Omental fat pad (tissue), 4 donors: Measurements from ENCODE around the gene ADNP. TPM values are rescaled to one million over a fixed set of nuclear protein-coding genes. Genes with fewer than 3 reads are reported as not detected.
"Not testable (repeated sequence)": the region's sequence is repeated elsewhere in the genome, so short reads cannot be mapped to it uniquely, and the experiment has no call there.

Source experiments
- ATAC-seq: fragments of 150-250 bp; one replicate; pipeline ENCODE4 v1.9.1; 2016; ENCODE audit warnings: mild to moderate bottlenecking, moderate library complexity; ENCODE audit not compliant: low FRiP score
- DNase-seq: peaks from one replicate; pipeline ENCODE4 v3.0.0-alpha.2; 2019; ENCODE audit warnings: low spot score
- CTCF ChIP-seq, 3 donors: fragments of 450-650 bp; IDR thresholded peaks; one replicate each; pipeline ENCODE4 v1.5.1; 2016 to 2017; ENCODE audit warnings: antibody characterized with exemption in 3 of 3, mild to moderate bottlenecking in 3 of 3, moderate library complexity in 2 of 3
- total RNA-seq, 4 donors: library from RNA; depleted of rRNA; stranded (reverse); fragments of >200 nt; gene quantifications; one replicate each; pipeline ENCODE4 v1.1.0, GENCODE V29; 2016

Gene ADNP
- 10 to 100 TPM; 42.2 to 65.9 (median 47.3) TPM for total RNA-seq

- peak; percentile 93 for ATAC-seq
- peak in 2 of 3 donors; percentile 9 to 41 for TF ChIP-seq CTCF (IDR thresholded peaks at IDR 0.05)
- DNase-seq = peak; percentile 92
These were observed at the start of gene ADNP for GRCh38 chr20:50931306-50932015. TSS of gene ADNP (minus strand) at chr20:50931437. CDS start at chr20:50903996, 27,441 bp downstream.

- TF ChIP-seq CTCF (IDR thresholded peaks at IDR 0.05) = no peak
- ATAC-seq = peak; percentile 64
- no peak for DNase-seq
These were observed 48.9 kb upstream of the ADNP start for GRCh38 chr20:50980071-50980681.

GRCh38 chr20:50978533-50978932, 47.3 kb upstream of the ADNP start:
- not testable (repeated sequence) for DNase-seq, ATAC-seq

GRCh38 chr20:50977066-50978021, 46.1 kb upstream of the ADNP start:
- DNase-seq (no peak), ATAC-seq (no peak)
- no peak for TF ChIP-seq CTCF (IDR thresholded peaks at IDR 0.05)

- ATAC-seq (no peak), DNase-seq (no peak)
- TF ChIP-seq CTCF (IDR thresholded peaks at IDR 0.05) = no peak
These were observed 44.6 kb upstream of the ADNP start for GRCh38 chr20:50975701-50976330.

GRCh38 chr20:50969912-50970311, 38.7 kb upstream of the ADNP start:
- DNase-seq = no peak
- ATAC-seq = no peak
- no peak for TF ChIP-seq CTCF (IDR thresholded peaks at IDR 0.05)

GRCh38 chr20:50969435-50969834, 38.2 kb upstream of the ADNP start:
- DNase-seq = no peak
- no peak for TF ChIP-seq CTCF (IDR thresholded peaks at IDR 0.05)
- ATAC-seq = no peak
